GM21515 (cell line): Measurements from ENCODE around the gene ATOSA.

Source experiments
- ATAC-seq: cut with Tn5 transposase; IDR thresholded peaks from one replicate; pipeline ENCODE4 v1.9.1; 2021; ENCODE audit not compliant: unreplicated experiment

Gene ATOSA

GRCh38 chr15:52682781-52683180, 3.6 kb upstream of the ATOSA start:
- no peak for ATAC-seq

- no peak for ATAC-seq
Measured at GRCh38 chr15:52682200-52682599, 3.0 kb upstream of the ATOSA start.

GRCh38 chr15:52681441-52681840, 2.3 kb upstream of the ATOSA start:
- ATAC-seq = no peak

- no peak for ATAC-seq
Measured at GRCh38 chr15:52680761-52681160, 1.6 kb upstream of the ATOSA start.

- ATAC-seq = no peak
Measured at GRCh38 chr15:52680041-52680391, 828 bp upstream of the ATOSA start.

- ATAC-seq = peak; percentile 22
Measured at GRCh38 chr15:52678468-52679231, 538 bp downstream of the ATOSA start.

- peak; percentile 33 for ATAC-seq
Measured at GRCh38 chr15:52677593-52678467, 1.4 kb downstream of the ATOSA start.

GRCh38 chr15:52674831-52675230, 4.4 kb downstream of the ATOSA start:
- no peak for ATAC-seq

- no peak for ATAC-seq
Measured at GRCh38 chr15:52673734-52674133, 5.5 kb downstream of the ATOSA start.

GRCh38 chr15:52673312-52673711, 5.9 kb downstream of the ATOSA start:
- no peak for ATAC-seq

GRCh38 chr15:52672661-52673060, 6.5 kb downstream of the ATOSA start:
- no peak for ATAC-seq

GRCh38 chr15:52670087-52670486, 9.1 kb downstream of the ATOSA start:
- ATAC-seq = no peak

- ATAC-seq = no peak
Measured at GRCh38 chr15:52668133-52668532, 11.1 kb downstream of the ATOSA start.

- peak; percentile 78 for ATAC-seq
Measured at GRCh38 chr15:52667597-52667996, 11.6 kb downstream of the ATOSA start.

GRCh38 chr15:52663536-52664294, 15.5 kb downstream of the ATOSA start:
- no peak for ATAC-seq

GRCh38 chr15:52661909-52662308, 17.3 kb downstream of the ATOSA start:
- no peak for ATAC-seq

- no peak for ATAC-seq
Measured at GRCh38 chr15:52660192-52660591, 19.0 kb downstream of the ATOSA start.

- ATAC-seq = peak; percentile 69
Measured at GRCh38 chr15:52658955-52659354, 20.2 kb downstream of the ATOSA start.

GRCh38 chr15:52657338-52657737, 21.9 kb downstream of the ATOSA start:
- no peak for ATAC-seq

GRCh38 chr15:52656412-52656811, 22.8 kb downstream of the ATOSA start:
- no peak for ATAC-seq

GRCh38 chr15:52653431-52653964, 25.7 kb downstream of the ATOSA start:
- ATAC-seq = no peak
